Measurements from ENCODE around the gene KRTAP3-2. TPM values are rescaled to one million over a fixed set of nuclear protein-coding genes. Genes with fewer than 3 reads are reported as not detected.

KRTAP3-2 gene
- total and polyA plus RNA-seq, 2 donors (not counting 1 experiment from before 2014, with no cell fraction given) = not detected

DNA sequence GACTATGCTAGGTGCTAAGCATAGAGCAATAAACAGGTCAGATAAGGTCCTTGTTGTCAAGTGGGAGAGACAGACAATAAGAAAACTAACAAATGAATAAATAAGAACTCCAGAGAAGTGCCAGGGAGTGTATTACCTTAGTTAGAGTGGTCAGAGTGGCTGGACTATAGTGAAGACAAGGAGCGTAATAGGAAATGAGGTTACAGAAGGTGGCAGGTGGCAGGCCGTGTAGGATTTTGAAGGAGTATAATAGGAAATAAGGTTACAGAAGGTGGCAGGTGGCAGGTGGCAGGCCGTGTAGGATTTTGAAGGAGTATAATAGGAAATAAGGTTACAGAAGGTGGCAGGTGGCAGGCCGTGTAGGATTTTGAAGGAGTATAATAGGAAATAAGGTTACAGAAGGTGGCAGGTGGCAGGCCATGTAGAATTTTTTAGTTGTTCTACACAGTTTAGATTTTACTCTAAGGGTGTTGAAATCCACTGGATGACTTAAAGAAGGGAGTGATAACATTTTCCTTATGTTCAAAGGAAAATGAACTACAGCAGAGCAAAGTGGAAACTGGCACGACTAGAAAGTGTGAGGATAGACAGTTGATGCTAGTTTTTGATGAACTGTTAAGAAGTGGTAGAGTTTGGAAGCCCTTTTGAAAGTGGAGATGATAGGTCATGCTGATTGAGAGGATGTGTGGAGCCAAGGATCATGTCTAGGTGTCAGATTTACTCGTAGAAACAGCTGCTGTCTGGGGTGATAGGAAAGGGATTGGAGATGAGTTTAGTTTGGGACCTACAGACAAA lies 12.8 kb upstream of the KRTAP3-2 start:
- no peak for ATAC-seq (ENCODE audit: low read depth)
- H3K9me3 Mint-ChIP-seq (ENCODE audit: insufficient read depth) = no peaks in the 10 kb centered on the region
- H3K4me1 Mint-ChIP-seq = no peaks in the 10 kb centered on the region
- Histone ChIP-seq H3K9ac (ENCODE audit: low read length) (no peak overlapping the region), H2AFZ (ENCODE audit: insufficient read depth, low read depth, low read length, poor library complexity, severe bottlenecking) (no peak overlapping the region), H3K36me3 (replicated peaks in 1 of 2; ENCODE audit: control extremely low read depth in 1 of 2, control insufficient read depth in 1 of 2, extremely low read depth in 1 of 2, insufficient read depth in 2 of 2, low read length in 1 of 2) (no peaks in the 10 kb centered on the region), H3K27me3 (replicated peaks in 1 of 4; ENCODE audit: control extremely low read depth in 1 of 4, control insufficient read depth in 3 of 4, insufficient read depth in 4 of 4, low read length in 3 of 4) (no peaks in the 10 kb centered on the region), H3K9me3 (ENCODE audit: control extremely low read depth in 1 of 3, control insufficient read depth in 2 of 3, insufficient read depth in 1 of 3, low read length in 2 of 3) (no peaks in the 10 kb centered on the region), H3K4me3 (ENCODE audit: control extremely low read depth in 1 of 5, extremely low read depth in 1 of 5, insufficient read depth in 1 of 5, low read depth in 2 of 5, low read length in 4 of 5) (no peak overlapping the region), H4K20me1 (ENCODE audit: control insufficient read depth, insufficient read depth, low read length, poor library complexity, severe bottlenecking) (no peaks in the 10 kb centered on the region), H3K4me2 (replicated peaks; ENCODE audit: low read depth, low read length, poor library complexity, severe bottlenecking) (no peak overlapping the region), H3K4me1 (ENCODE audit: control insufficient read depth in 2 of 2, insufficient read depth in 2 of 2, low read length in 2 of 2) (no peaks in the 10 kb centered on the region), H3K79me2 (ENCODE audit: control insufficient read depth, insufficient read depth, low read length) (no peaks in the 10 kb centered on the region), H3K27ac (ENCODE audit: low read length in 2 of 2) (no peak overlapping the region)
- H3K27ac Mint-ChIP-seq = no peak overlapping the region
- DNase-seq = no peak
- TF ChIP-seq, protein P1, sequence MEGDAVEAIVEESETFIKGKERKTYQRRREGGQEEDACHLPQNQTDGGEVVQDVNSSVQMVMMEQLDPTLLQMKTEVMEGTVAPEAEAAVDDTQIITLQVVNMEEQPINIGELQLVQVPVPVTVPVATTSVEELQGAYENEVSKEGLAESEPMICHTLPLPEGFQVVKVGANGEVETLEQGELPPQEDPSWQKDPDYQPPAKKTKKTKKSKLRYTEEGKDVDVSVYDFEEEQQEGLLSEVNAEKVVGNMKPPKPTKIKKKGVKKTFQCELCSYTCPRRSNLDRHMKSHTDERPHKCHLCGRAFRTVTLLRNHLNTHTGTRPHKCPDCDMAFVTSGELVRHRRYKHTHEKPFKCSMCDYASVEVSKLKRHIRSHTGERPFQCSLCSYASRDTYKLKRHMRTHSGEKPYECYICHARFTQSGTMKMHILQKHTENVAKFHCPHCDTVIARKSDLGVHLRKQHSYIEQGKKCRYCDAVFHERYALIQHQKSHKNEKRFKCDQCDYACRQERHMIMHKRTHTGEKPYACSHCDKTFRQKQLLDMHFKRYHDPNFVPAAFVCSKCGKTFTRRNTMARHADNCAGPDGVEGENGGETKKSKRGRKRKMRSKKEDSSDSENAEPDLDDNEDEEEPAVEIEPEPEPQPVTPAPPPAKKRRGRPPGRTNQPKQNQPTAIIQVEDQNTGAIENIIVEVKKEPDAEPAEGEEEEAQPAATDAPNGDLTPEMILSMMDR (IDR thresholded peaks at IDR 0.05) = no peak
- TF ChIP-seq EZH2 (IDR thresholded peaks at IDR 0.05; ENCODE audit: borderline replicate concordance, insufficient read depth, low read depth, low read length, poor library complexity, severe bottlenecking) = no peak
- no peak overlapping the region for H3K4me3 Mint-ChIP-seq
- CTCF ChIA-PET = no interaction called here
- 90% methylated on average over 6 of the region's 6 CpGs for WGBS (ENCODE audit: insufficient coverage)
- H3K27me3 Mint-ChIP-seq = peaks cover 14% of the 10 kb centered on the region
- intact Hi-C loops (cut with micrococcal nuclease) = no loop called here
- POLR2A ChIA-PET = no interaction called here

- Mint-ChIP-seq H3K9me3 (ENCODE audit: insufficient read depth) (no peaks in the 10 kb centered on the region), H3K4me1 (no peaks in the 10 kb centered on the region), H3K27ac (no peak overlapping the region), H3K4me3 (no peak overlapping the region), H3K27me3 (peaks cover 17% of the 10 kb centered on the region)
- H3K4me1 ChIP-seq (ENCODE audit: control insufficient read depth in 2 of 2, insufficient read depth in 2 of 2, low read length in 2 of 2) = no peaks in the 10 kb centered on the region
- no peaks in the 10 kb centered on the region for H3K9me3 ChIP-seq (ENCODE audit: control extremely low read depth in 1 of 3, control insufficient read depth in 2 of 3, insufficient read depth in 1 of 3, low read length in 2 of 3)
- no peaks in the 10 kb centered on the region for H3K27me3 ChIP-seq (replicated peaks in 1 of 4; ENCODE audit: control extremely low read depth in 1 of 4, control insufficient read depth in 3 of 4, insufficient read depth in 4 of 4, low read length in 3 of 4)
- H3K79me2 ChIP-seq (ENCODE audit: control insufficient read depth, insufficient read depth, low read length) = no peaks in the 10 kb centered on the region
- no peak overlapping the region for H3K4me3 ChIP-seq (ENCODE audit: control extremely low read depth in 1 of 5, extremely low read depth in 1 of 5, insufficient read depth in 1 of 5, low read depth in 2 of 5, low read length in 4 of 5)
- intact Hi-C loops (cut with micrococcal nuclease) = no loop called here
- no peaks in the 10 kb centered on the region for H3K36me3 ChIP-seq (replicated peaks in 1 of 2; ENCODE audit: control extremely low read depth in 1 of 2, control insufficient read depth in 1 of 2, extremely low read depth in 1 of 2, insufficient read depth in 2 of 2, low read length in 1 of 2)
- ChIA-PET POLR2A (no interaction called here), CTCF (no interaction called here)
- no peak overlapping the region for H3K27ac ChIP-seq (ENCODE audit: low read length in 2 of 2)
- TF ChIP-seq, protein P1 (IDR thresholded peaks at IDR 0.05) = no peak
- no peak for TF ChIP-seq EZH2 (IDR thresholded peaks at IDR 0.05; ENCODE audit: borderline replicate concordance, insufficient read depth, low read depth, low read length, poor library complexity, severe bottlenecking)
- H3K9ac ChIP-seq (ENCODE audit: low read length) = no peak overlapping the region
- ATAC-seq (ENCODE audit: low read depth) (no peak), DNase-seq (no peak)
- H2AFZ ChIP-seq (ENCODE audit: insufficient read depth, low read depth, low read length, poor library complexity, severe bottlenecking) = no peak overlapping the region
- H4K20me1 ChIP-seq (ENCODE audit: control insufficient read depth, insufficient read depth, low read length, poor library complexity, severe bottlenecking) = no peaks in the 10 kb centered on the region
- no peak overlapping the region for H3K4me2 ChIP-seq (replicated peaks; ENCODE audit: low read depth, low read length, poor library complexity, severe bottlenecking)
Observed at GRCh38 chr17:41010441-41010840, 10.7 kb upstream of the KRTAP3-2 start.

All from B cell (primary cell).